Activated CD4-positive, alpha-beta memory T cell treated with anti-CD3 and anti-CD28 coated beads for 36 hours (primary cell): ENCODE measurements around the gene ZNF609. TPM values are rescaled to one million over a fixed set of nuclear protein-coding genes. Genes with fewer than 3 reads are reported as not detected.

ENCODE experiments used
- CTCF ChIA-PET: fragments of 350-600 bp; sonication (Branson Sonifier 250); formaldehyde crosslinking; loops from one replicate; lab custom pipeline; 2021; ENCODE audit warnings: antibody characterized with exemption, inconsistent platforms; lab: Charles Lee
- POLR2A ChIA-PET: fragments of 350-600 bp; sonication (Branson Sonifier 250); formaldehyde crosslinking; loops from one replicate; lab custom pipeline; 2021; ENCODE audit warnings: antibody characterized with exemption; lab: Charles Lee
- DNase-seq: peaks from one replicate; pipeline ENCODE4 v3.0.0-alpha.2; 2020
- H3K27ac Mint-ChIP-seq: one replicate; pipeline ENCODE4 v1.8.0; 2021; ENCODE audit warnings: mixed read lengths
- H3K27me3 Mint-ChIP-seq: one replicate; pipeline ENCODE4 v1.8.0; 2021; ENCODE audit warnings: mixed read lengths
- H3K36me3 Mint-ChIP-seq: one replicate; pipeline ENCODE4 v1.8.0; 2021; ENCODE audit warnings: mixed read lengths
- H3K4me1 Mint-ChIP-seq: one replicate; pipeline ENCODE4 v1.8.0; 2021; ENCODE audit warnings: low read depth, mixed read lengths
- H3K4me3 Mint-ChIP-seq: one replicate; pipeline ENCODE4 v1.8.0; 2021; ENCODE audit warnings: mild to moderate bottlenecking, mixed read lengths
- H3K9me3 Mint-ChIP-seq: one replicate; pipeline ENCODE4 v1.8.0; 2021; ENCODE audit warnings: mixed read lengths
- intact Hi-C: fragments of 100-400 bp; cut with micrococcal nuclease; formaldehyde crosslinking; loops from one replicate; pipeline ENCODE4 v1.15.1; 2023
- total RNA-seq, 2 experiments: library from RNA; stranded (reverse); gene quantifications; one replicate each; pipeline ENCODE4 v1.2.3, GENCODE V29; 2021

The ZNF609 gene
- total RNA-seq, 2 experiments from 2014 or later = 38.5 to 38.7 TPM

GRCh38 chr15:64706011-64706911, 245.9 kb downstream of the ZNF609 start:
- H3K4me3 Mint-ChIP-seq = no peak overlapping the region
- CTCF ChIA-PET = interaction anchor here (1.3 to 1.7 kb wide), 3 partner anchors 22 to 129 kb away, joined by 3 to 8 read pairs (median 3); no protein-coding TSS in a partner anchor
- no peaks in the 10 kb centered on the region for H3K36me3 Mint-ChIP-seq
- H3K9me3 Mint-ChIP-seq = no peaks in the 10 kb centered on the region
- H3K27me3 Mint-ChIP-seq = no peaks in the 10 kb centered on the region
- POLR2A ChIA-PET = no interaction called here
- H3K27ac Mint-ChIP-seq = no peak overlapping the region
- DNase-seq = no peak
- H3K4me1 Mint-ChIP-seq = peaks cover 19% of the 10 kb centered on the region
- intact Hi-C loops = loop anchor here (10.0 kb wide), 1 partner anchor 541 kb away; the partner anchor contains the start of gene PPIB

- intact Hi-C loops = no loop called here
- H3K27me3 Mint-ChIP-seq = no peaks in the 10 kb centered on the region
Measured at GRCh38 chr15:64710676-64711428, 250.5 kb downstream of the ZNF609 start.

DNA sequence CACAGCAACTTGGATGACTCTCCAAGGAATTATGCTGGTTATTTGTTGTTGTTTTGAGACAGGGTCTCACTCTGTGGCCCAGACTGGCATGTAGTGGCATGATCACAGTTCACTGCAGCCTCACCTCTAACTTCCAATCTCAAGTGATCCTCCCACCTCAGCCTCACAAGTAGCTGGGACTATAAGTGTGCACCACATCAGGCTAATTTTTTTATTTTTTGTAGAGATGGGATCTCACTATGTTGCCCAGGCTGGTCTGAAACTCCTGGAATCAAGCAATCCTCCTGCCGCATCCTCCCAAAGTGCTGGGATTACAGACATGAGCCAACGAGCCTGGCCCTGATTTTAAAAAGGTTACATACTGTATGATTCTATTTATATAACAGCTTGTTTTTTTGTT, 252.0 kb downstream of the ZNF609 start:
- Mint-ChIP-seq H3K36me3 (no peaks in the 10 kb centered on the region), H3K4me1 (no peaks in the 10 kb centered on the region), H3K4me3 (no peak overlapping the region), H3K27me3 (no peaks in the 10 kb centered on the region), H3K9me3 (no peaks in the 10 kb centered on the region), H3K27ac (no peak overlapping the region)
- DNase-seq = no peak
- intact Hi-C loops = no loop called here
- ChIA-PET POLR2A (no interaction called here), CTCF (interaction anchor here (1.0 kb wide), 1 partner anchor 28 kb away, joined by 4 read pairs; no protein-coding TSS in a partner anchor)

More at GRCh38 chr15:64710676-64711428, 250.5 kb downstream of the ZNF609 start:
- Mint-ChIP-seq H3K36me3 (no peaks in the 10 kb centered on the region), H3K27ac (no peak overlapping the region), H3K4me1 (no peaks in the 10 kb centered on the region), H3K4me3 (no peak overlapping the region), H3K9me3 (no peaks in the 10 kb centered on the region)
- ChIA-PET CTCF (interaction anchor here (0.6 to 2.0 kb wide), 2 partner anchors 17 to 29 kb away, joined by 3 to 6 read pairs; no protein-coding TSS in a partner anchor), POLR2A (no interaction called here)
- no peak for DNase-seq

DNA sequence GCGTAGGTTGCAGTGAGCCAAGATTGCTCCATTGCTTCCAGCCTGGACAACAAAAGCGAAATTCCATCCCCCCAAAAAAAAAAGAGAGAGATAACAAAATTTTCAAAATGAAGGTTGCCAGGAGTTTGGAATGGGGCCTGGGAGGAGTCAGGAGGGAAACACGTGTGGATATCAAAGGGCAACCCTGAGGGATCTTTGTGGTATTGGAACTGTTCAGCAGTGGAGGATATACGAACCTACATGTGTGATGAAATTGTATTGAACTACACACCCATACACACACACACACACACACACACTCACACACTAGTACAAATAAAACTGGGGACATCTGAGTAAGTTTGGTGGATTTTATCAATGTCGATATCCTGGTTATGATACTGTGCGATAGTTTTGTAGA, 253.2 kb downstream of the ZNF609 start:
- no peak overlapping the region for H3K27ac Mint-ChIP-seq
- CTCF ChIA-PET = interaction anchor here (0.8 kb wide), 1 partner anchor 193 kb away, joined by 3 read pairs; no protein-coding TSS in a partner anchor

GRCh38 chr15:64716452-64716851, 256.1 kb downstream of the ZNF609 start:
- Mint-ChIP-seq H3K4me1 (no peaks in the 10 kb centered on the region), H3K27me3 (no peaks in the 10 kb centered on the region), H3K4me3 (no peak overlapping the region), H3K9me3 (no peaks in the 10 kb centered on the region), H3K36me3 (no peaks in the 10 kb centered on the region), H3K27ac (no peak overlapping the region)
- DNase-seq = no peak
- ChIA-PET POLR2A (interaction anchor here (1.0 kb wide), 1 partner anchor 18 kb away, joined by 3 read pairs; no protein-coding TSS in a partner anchor), CTCF (interaction anchor here (0.6 to 3.9 kb wide), 5 partner anchors 11 to 94 kb away, joined by 3 to 21 read pairs (median 9); no protein-coding TSS in a partner anchor)
- intact Hi-C loops = no loop called here

More for the DNA sequence above, 253.2 kb downstream of the ZNF609 start:
- no peaks in the 10 kb centered on the region for H3K36me3 Mint-ChIP-seq
- H3K4me1 Mint-ChIP-seq = no peaks in the 10 kb centered on the region
- no peaks in the 10 kb centered on the region for H3K9me3 Mint-ChIP-seq
- H3K27me3 Mint-ChIP-seq = no peaks in the 10 kb centered on the region
- DNase-seq = no peak
- POLR2A ChIA-PET = no interaction called here
- intact Hi-C loops = no loop called here
- H3K4me3 Mint-ChIP-seq = no peak overlapping the region

GRCh38 chr15:64717130-64717529, 256.8 kb downstream of the ZNF609 start:
- ChIA-PET CTCF (interaction anchor here (0.9 to 3.9 kb wide), 5 partner anchors 11 to 93 kb away, joined by 3 to 21 read pairs (median 9); no protein-coding TSS in a partner anchor), POLR2A (no interaction called here)
- Mint-ChIP-seq H3K9me3 (no peaks in the 10 kb centered on the region), H3K4me1 (no peaks in the 10 kb centered on the region), H3K27ac (no peak overlapping the region), H3K4me3 (no peak overlapping the region), H3K36me3 (no peaks in the 10 kb centered on the region), H3K27me3 (no peaks in the 10 kb centered on the region)
- no peak for DNase-seq
- intact Hi-C loops = no loop called here

DNA sequence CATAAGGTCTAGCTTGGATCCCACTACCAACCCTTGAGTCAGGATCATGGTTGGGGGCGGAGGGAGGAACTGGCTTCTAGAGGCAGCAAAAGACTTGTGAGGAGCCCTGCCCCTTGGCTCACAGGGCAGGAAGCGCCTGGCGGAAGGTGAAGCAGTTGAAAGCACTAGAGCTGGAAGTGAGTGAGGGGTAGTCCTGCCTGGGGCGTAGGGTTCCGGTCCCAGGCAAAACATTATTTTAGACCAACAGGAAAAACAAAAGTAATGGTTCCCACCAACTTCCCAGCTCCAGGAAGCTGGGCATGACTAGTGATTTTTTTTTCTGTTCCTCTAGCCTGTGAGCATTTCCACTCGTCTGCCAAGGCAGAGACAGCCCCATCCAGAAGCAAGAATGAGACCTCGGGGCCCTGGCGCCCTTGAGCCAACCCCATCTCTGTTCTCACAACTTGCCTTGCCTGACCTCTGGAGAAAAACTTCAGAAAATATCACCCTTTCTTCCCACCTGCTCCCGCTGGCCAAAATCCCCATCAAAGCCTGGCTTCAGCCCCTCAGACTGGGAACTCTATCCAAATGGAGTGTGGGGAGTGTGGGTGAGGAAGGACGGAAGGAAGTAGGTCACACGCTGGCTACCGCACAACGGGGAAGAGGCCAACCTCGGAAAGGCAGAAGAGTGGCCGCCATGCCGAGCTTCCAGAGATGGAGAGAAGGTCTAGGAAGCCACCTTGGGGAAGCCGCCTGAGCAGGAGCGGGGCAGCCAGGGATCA, 257.5 kb downstream of the ZNF609 start:
- H3K4me1 Mint-ChIP-seq = no peaks in the 10 kb centered on the region
- H3K27ac Mint-ChIP-seq = no peak overlapping the region
- ChIA-PET POLR2A (no interaction called here), CTCF (interaction anchor here (0.9 to 3.9 kb wide), 4 partner anchors 10 to 92 kb away, joined by 3 to 21 read pairs (median 10); no protein-coding TSS in a partner anchor)
- no peaks in the 10 kb centered on the region for H3K27me3 Mint-ChIP-seq
- no peak for DNase-seq
- H3K36me3 Mint-ChIP-seq = no peaks in the 10 kb centered on the region
- H3K9me3 Mint-ChIP-seq = no peaks in the 10 kb centered on the region
- intact Hi-C loops = no loop called here
- H3K4me3 Mint-ChIP-seq = no peak overlapping the region

DNA sequence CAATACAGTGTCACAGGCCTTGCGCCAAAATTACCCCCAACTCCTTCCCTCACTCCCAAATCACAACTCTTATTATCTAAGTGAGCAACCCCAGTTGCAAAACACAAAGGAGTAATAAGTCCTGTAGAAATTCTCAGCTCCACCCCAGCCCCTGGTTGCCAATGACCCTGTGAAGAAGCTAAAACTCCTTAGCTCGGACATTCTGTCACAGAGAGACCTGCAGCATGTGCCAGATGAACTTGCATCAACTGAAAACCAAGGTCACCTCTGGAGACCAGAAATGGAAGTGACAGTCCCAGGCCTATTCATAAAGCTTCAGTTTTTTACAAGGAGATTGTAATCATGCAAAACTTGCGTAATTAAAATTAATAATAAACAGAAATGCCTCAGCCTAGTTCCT, 259.8 kb downstream of the ZNF609 start:
- ChIA-PET CTCF (interaction anchor here (0.7 to 1.7 kb wide), 4 partner anchors 10 to 91 kb away, joined by 3 to 7 read pairs (median 4); no protein-coding TSS in a partner anchor), POLR2A (interaction anchor here (0.6 kb wide), 1 partner anchor 224 kb away, joined by 6 read pairs; no protein-coding TSS in a partner anchor)
- no peaks in the 10 kb centered on the region for H3K36me3 Mint-ChIP-seq
- H3K27me3 Mint-ChIP-seq = no peaks in the 10 kb centered on the region
- H3K27ac Mint-ChIP-seq = no peak overlapping the region
- no peak overlapping the region for H3K4me3 Mint-ChIP-seq
- no peaks in the 10 kb centered on the region for H3K4me1 Mint-ChIP-seq
- DNase-seq = no peak
- intact Hi-C loops = no loop called here
- no peaks in the 10 kb centered on the region for H3K9me3 Mint-ChIP-seq

GRCh38 chr15:64730151-64730550, 269.8 kb downstream of the ZNF609 start:
- Mint-ChIP-seq H3K27ac (no peak overlapping the region), H3K9me3 (no peaks in the 10 kb centered on the region), H3K4me1 (no peaks in the 10 kb centered on the region), H3K36me3 (no peaks in the 10 kb centered on the region), H3K4me3 (no peak overlapping the region), H3K27me3 (peaks cover 1% of the 10 kb centered on the region)
- no peak for DNase-seq
- intact Hi-C loops = loop anchor here (5.0 to 10.0 kb wide), 2 partner anchors 302 to 355 kb away; no protein-coding TSS in a partner anchor
- CTCF ChIA-PET = interaction anchor here (0.6 to 9.7 kb wide), 11 partner anchors 9 to 303 kb away, joined by 3 to 285 read pairs (median 4); no protein-coding TSS in a partner anchor
- POLR2A ChIA-PET = no interaction called here

- POLR2A ChIA-PET = no interaction called here
- H3K27me3 Mint-ChIP-seq = peaks cover 1% of the 10 kb centered on the region
- DNase-seq = peak; percentile 91
- CTCF ChIA-PET = interaction anchor here (0.6 to 9.7 kb wide), 17 partner anchors 10 to 347 kb away, joined by 3 to 285 read pairs (median 3); no protein-coding TSS in a partner anchor
- no peak overlapping the region for H3K27ac Mint-ChIP-seq
- H3K4me3 Mint-ChIP-seq = no peak overlapping the region
- H3K4me1 Mint-ChIP-seq = no peaks in the 10 kb centered on the region
- intact Hi-C loops = loop anchor here (1.0 to 10.0 kb wide), 4 partner anchors 78 to 354 kb away; no protein-coding TSS in a partner anchor
- H3K36me3 Mint-ChIP-seq = no peaks in the 10 kb centered on the region
- no peaks in the 10 kb centered on the region for H3K9me3 Mint-ChIP-seq
Measured at GRCh38 chr15:64731012-64731804, 270.8 kb downstream of the ZNF609 start.
